ENCODE data around the gene IL15RA. TPM values are rescaled to one million over a fixed set of nuclear protein-coding genes. Genes with fewer than 3 reads are reported as not detected.
A peak's percentile ranks its signal among the peaks of the same experiment; 100 is the strongest.

Gene IL15RA
- total RNA-seq, 1 donor from 2014 or later = not detected

GRCh38 chr10:6019796-6020195 is 42.5 kb upstream of the IL15RA start:
- Mint-ChIP-seq H3K9me3 (peaks cover 6% of the 10 kb centered on the region), H3K4me1 (no peaks in the 10 kb centered on the region), H3K4me3 (no peak overlapping the region), H3K36me3 (no peaks in the 10 kb centered on the region), H3K27me3 (ENCODE audit: insufficient read depth, low read depth) (peaks cover 6% of the 10 kb centered on the region), H3K27ac (no peak overlapping the region)
- no peaks in the 10 kb centered on the region for H3K9me3 ChIP-seq (ENCODE audit: low read depth)
- H3K4me1 ChIP-seq = no peaks in the 10 kb centered on the region
- H3K9ac ChIP-seq = no peak overlapping the region
- H3K4me2 ChIP-seq = no peak overlapping the region
- no peak overlapping the region for H3K27ac ChIP-seq
- H3F3A ChIP-seq (ENCODE audit: low read depth) = no peaks in the 10 kb centered on the region
- H3K79me2 ChIP-seq (ENCODE audit: low read depth) = no peaks in the 10 kb centered on the region
- no peak overlapping the region for H2AFZ ChIP-seq (replicated peaks)
- H4K20me1 ChIP-seq (ENCODE audit: low read depth) = no peaks in the 10 kb centered on the region
- TF ChIP-seq EZH2 (IDR thresholded peaks at IDR 0.05) (no peak), EZH2phosphoT487 (IDR thresholded peaks at IDR 0.05) (no peak)
- TF ChIP-seq, protein P1, sequence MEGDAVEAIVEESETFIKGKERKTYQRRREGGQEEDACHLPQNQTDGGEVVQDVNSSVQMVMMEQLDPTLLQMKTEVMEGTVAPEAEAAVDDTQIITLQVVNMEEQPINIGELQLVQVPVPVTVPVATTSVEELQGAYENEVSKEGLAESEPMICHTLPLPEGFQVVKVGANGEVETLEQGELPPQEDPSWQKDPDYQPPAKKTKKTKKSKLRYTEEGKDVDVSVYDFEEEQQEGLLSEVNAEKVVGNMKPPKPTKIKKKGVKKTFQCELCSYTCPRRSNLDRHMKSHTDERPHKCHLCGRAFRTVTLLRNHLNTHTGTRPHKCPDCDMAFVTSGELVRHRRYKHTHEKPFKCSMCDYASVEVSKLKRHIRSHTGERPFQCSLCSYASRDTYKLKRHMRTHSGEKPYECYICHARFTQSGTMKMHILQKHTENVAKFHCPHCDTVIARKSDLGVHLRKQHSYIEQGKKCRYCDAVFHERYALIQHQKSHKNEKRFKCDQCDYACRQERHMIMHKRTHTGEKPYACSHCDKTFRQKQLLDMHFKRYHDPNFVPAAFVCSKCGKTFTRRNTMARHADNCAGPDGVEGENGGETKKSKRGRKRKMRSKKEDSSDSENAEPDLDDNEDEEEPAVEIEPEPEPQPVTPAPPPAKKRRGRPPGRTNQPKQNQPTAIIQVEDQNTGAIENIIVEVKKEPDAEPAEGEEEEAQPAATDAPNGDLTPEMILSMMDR (IDR thresholded peaks at IDR 0.05) = no peak
- H3K36me3 ChIP-seq = no peaks in the 10 kb centered on the region
- no peak for DNase-seq (ENCODE audit: low spot score)
- no peaks in the 10 kb centered on the region for H3K27me3 ChIP-seq
- no peak overlapping the region for H3K4me3 ChIP-seq

DNA sequence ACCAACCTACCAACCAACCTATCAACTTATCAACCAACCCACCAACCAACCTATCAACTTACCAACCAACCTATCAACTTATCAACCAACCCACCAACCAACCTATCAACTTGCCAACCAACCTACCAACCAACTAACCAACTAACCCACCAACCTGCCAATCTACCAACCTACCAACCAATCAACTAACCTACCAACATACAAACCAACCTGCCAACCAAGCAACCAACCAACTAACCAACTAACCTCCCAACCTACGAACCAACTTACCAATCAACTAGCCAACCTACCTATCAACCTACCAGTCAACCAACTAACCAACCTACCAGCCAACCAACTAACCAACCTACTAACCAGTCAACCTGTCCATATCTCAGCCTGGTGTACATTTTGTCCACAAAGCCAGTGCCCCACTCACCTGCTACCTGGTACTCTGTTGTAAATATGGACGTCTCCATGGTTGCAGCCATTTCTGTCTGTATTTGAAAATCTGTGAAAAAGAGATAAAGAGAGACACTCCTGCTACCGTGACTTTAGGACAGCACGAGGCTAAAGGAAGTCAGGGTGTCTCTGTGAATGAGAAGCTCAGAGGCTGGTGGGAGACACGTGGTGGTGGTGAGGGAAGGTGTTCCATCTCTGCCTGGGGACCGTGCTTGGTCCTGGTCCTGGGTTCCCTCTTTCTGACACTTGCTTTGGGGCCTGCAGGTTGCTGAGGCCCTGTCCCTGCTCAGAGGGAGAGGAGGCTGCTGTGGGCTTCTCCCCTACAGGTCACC is 41.9 kb upstream of the IL15RA start:
- Histone ChIP-seq H3K27ac (no peak overlapping the region), H3F3A (ENCODE audit: low read depth) (no peaks in the 10 kb centered on the region), H4K20me1 (ENCODE audit: low read depth) (no peaks in the 10 kb centered on the region), H3K4me2 (no peak overlapping the region), H3K79me2 (ENCODE audit: low read depth) (no peaks in the 10 kb centered on the region), H3K4me1 (no peaks in the 10 kb centered on the region), H3K9ac (no peak overlapping the region), H3K36me3 (no peaks in the 10 kb centered on the region), H3K9me3 (ENCODE audit: low read depth) (no peaks in the 10 kb centered on the region), H2AFZ (replicated peaks) (no peak overlapping the region), H3K4me3 (no peak overlapping the region), H3K27me3 (no peaks in the 10 kb centered on the region)
- TF ChIP-seq EZH2 (IDR thresholded peaks at IDR 0.05) = no peak
- no peak for TF ChIP-seq EZH2phosphoT487 (IDR thresholded peaks at IDR 0.05)
- TF ChIP-seq, protein P1 (IDR thresholded peaks at IDR 0.05) = no peak
- DNase-seq (ENCODE audit: low spot score) = no peak
- H3K27me3 Mint-ChIP-seq (ENCODE audit: insufficient read depth, low read depth) = peaks cover 7% of the 10 kb centered on the region
- no peaks in the 10 kb centered on the region for H3K4me1 Mint-ChIP-seq
- no peak overlapping the region for H3K27ac Mint-ChIP-seq
- H3K9me3 Mint-ChIP-seq = peaks cover 8% of the 10 kb centered on the region
- H3K4me3 Mint-ChIP-seq = peak overlapping the region; percentile 5
- H3K36me3 Mint-ChIP-seq = no peaks in the 10 kb centered on the region

DNA sequence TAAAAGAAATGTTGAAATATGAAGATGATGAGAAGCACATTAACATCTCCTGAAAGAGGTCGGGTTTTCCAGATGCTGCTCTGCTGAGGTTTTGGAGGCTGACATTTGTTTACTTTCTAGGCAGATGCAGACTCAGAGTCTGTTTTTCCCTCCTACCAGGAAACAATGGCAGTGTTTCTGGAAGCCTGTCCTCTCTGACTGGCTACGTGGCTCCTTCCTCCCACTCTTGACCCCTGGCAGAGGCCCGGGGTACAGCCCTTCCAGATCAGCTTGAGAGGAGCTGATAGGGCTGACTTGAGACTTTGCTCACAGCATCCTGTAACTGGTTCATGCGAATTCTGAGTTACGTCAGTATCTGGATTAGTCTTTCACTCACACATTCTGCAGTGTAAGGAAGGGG is 41.1 kb upstream of the IL15RA start:
- no peak for DNase-seq (ENCODE audit: low spot score)

More for the DNA sequence above, 41.1 kb upstream of the IL15RA start:
- H3K4me1 Mint-ChIP-seq = no peaks in the 10 kb centered on the region
- peaks cover 7% of the 10 kb centered on the region for H3K27me3 Mint-ChIP-seq (ENCODE audit: insufficient read depth, low read depth)
- no peaks in the 10 kb centered on the region for H4K20me1 ChIP-seq (ENCODE audit: low read depth)
- no peaks in the 10 kb centered on the region for H3K9me3 ChIP-seq (ENCODE audit: low read depth)
- no peaks in the 10 kb centered on the region for H3F3A ChIP-seq (ENCODE audit: low read depth)
- no peaks in the 10 kb centered on the region for H3K4me1 ChIP-seq
- no peaks in the 10 kb centered on the region for H3K27me3 ChIP-seq
- H3K36me3 ChIP-seq = no peaks in the 10 kb centered on the region
- no peak overlapping the region for H3K4me2 ChIP-seq
- H3K4me3 Mint-ChIP-seq = no peak overlapping the region
- H3K36me3 Mint-ChIP-seq = no peaks in the 10 kb centered on the region
- H3K4me3 ChIP-seq = no peak overlapping the region
- TF ChIP-seq EZH2 (IDR thresholded peaks at IDR 0.05) (no peak), EZH2phosphoT487 (IDR thresholded peaks at IDR 0.05) (no peak)
- TF ChIP-seq, protein P1 (IDR thresholded peaks at IDR 0.05) = no peak
- peaks cover 8% of the 10 kb centered on the region for H3K9me3 Mint-ChIP-seq
- H3K27ac Mint-ChIP-seq = no peak overlapping the region
- no peaks in the 10 kb centered on the region for H3K79me2 ChIP-seq (ENCODE audit: low read depth)
- H3K27ac ChIP-seq = no peak overlapping the region
- no peak overlapping the region for H3K9ac ChIP-seq
- H2AFZ ChIP-seq (replicated peaks) = peak overlapping the region; percentile 20

Data from neural progenitor cell (in vitro differentiated cells).